GM23248 (cell line): ENCODE results near the gene IMPDH1.

Experiments used
- EZH2 ChIP-seq: fragments of 200-600 bp; sonication (generic); IDR thresholded peaks from 2 replicates; pipeline ENCODE4 v1.6.1; 2018; ENCODE audit warnings: antibody characterized with exemption, mild to moderate bottlenecking; ENCODE audit not compliant: insufficient read depth, poor library complexity, severe bottlenecking
- EZH2phosphoT487 ChIP-seq: fragments of 200-600 bp; sonication (generic); IDR thresholded peaks from 2 replicates; pipeline ENCODE4 v1.6.1; 2018; ENCODE audit warnings: antibody characterized with exemption, moderate library complexity, mild to moderate bottlenecking, low read depth; ENCODE audit not compliant: insufficient read depth

- TF ChIP-seq EZH2 (no peak), EZH2phosphoT487 (no peak)
Measured at GRCh38 chr7:128419257-128419656, 9.5 kb upstream of the IMPDH1 start.
